ENCODE results near the gene NDN. TPM values are rescaled to one million over a fixed set of nuclear protein-coding genes. Genes with fewer than 3 reads are reported as not detected.

The NDN gene
- total and polyA plus RNA-seq, 2 of the 8 experiments (the other 6 are each of a cell fraction or from before 2014, with no cell fraction given), result 29.4 to 39.3 TPM

DNA sequence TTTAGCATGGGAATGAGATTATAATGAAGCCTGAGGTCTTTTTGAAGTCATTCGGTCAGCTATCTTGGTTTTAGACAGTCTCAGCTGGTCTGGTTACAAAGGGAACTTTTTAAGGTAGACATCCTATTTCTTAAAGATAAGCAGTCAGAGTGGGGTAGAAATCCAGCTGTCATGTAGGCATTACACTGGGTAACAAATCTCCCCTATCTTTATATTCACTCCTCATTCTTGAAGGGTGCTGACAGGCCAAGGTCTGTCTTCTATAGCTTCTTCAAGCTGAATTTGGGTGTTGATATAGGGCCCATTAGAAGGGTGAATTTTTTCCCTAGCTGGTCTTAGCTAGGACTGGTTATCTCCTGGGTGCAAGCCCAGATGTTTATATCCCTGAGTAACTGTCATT lies 21.2 kb upstream of the NDN start (continued):
- no peak for TF ChIP-seq CHD2 (IDR thresholded peaks at IDR 0.05; ENCODE audit: low read length)

Data from H1 (cell line).